ENCODE results near the gene CYP26C1. TPM values are rescaled to one million over a fixed set of nuclear protein-coding genes. Genes with fewer than 3 reads are reported as not detected.

Gene CYP26C1
- total RNA-seq, 1 donor from 2014 or later = 0.25 TPM

DNA sequence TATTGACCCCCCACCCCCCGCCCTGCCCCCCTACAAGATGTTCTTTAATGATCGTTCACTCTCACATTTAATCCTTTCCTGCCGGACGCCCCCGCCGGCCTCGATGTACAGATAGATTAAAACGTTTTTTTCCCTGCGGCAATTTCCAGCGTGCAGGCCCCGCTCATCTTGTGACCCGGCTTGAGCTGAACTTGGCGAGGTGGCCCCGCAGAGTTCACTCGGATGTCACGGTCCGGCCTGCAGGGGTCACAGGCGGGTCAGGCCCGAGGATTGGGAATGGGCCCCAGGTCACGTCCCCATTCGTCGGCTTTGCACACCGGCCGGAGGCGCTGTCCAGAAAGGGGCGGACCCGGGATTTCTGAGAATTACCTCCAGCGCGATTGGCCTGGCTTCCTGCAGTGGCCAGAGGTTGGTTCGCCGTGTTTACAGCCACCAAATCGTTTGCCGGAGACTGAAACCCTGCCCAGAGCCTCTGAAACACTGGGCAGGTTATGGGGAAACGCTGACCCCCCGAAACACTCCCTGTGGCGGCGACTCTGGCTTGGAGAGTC is 11.2 kb downstream of the CYP26C1 start:
- H3K9me3 Mint-ChIP-seq (ENCODE audit: low read depth) = no peaks in the 10 kb centered on the region
- DNase-seq (ENCODE audit: low spot score) = no peak
- H3K27ac Mint-ChIP-seq (ENCODE audit: unreplicated experiment) = no peak overlapping the region
- H3K4me1 Mint-ChIP-seq (ENCODE audit: low read depth) = peaks cover 50% of the 10 kb centered on the region
- no peaks in the 10 kb centered on the region for H3K36me3 Mint-ChIP-seq (ENCODE audit: low read depth)
- TF ChIP-seq, protein P1, sequence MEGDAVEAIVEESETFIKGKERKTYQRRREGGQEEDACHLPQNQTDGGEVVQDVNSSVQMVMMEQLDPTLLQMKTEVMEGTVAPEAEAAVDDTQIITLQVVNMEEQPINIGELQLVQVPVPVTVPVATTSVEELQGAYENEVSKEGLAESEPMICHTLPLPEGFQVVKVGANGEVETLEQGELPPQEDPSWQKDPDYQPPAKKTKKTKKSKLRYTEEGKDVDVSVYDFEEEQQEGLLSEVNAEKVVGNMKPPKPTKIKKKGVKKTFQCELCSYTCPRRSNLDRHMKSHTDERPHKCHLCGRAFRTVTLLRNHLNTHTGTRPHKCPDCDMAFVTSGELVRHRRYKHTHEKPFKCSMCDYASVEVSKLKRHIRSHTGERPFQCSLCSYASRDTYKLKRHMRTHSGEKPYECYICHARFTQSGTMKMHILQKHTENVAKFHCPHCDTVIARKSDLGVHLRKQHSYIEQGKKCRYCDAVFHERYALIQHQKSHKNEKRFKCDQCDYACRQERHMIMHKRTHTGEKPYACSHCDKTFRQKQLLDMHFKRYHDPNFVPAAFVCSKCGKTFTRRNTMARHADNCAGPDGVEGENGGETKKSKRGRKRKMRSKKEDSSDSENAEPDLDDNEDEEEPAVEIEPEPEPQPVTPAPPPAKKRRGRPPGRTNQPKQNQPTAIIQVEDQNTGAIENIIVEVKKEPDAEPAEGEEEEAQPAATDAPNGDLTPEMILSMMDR (IDR thresholded peaks at IDR 0.05) = peak; percentile 16
- H3K4me3 Mint-ChIP-seq (ENCODE audit: unreplicated experiment) = peak overlapping the region; percentile 54
- H3K27me3 Mint-ChIP-seq (ENCODE audit: low read depth) = peaks cover 67% of the 10 kb centered on the region

DNA sequence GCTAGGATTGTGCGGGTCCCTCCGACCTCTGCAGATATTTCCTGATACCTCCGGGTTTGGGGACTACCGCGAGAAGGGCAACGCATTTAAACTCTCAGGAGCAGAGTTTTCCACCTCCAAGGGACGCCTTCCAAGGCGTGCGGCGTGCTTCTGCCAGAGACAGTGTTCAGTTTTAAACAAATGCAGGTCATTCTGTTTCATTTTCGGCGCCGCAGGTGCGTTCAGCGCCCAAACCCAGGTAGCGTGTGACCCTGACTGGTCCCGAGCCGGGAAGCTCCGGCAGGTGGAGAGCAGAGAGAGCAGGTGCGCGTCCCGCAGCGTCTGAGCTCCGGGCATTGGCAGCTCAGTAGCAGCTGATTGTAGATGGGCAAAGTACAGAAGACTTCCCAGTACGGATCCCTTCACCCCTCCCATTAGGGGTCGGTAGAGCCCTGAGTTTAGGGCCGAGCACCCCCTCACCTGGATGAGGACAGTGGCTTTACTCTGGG is 11.7 kb downstream of the CYP26C1 start:
- Mint-ChIP-seq H3K27me3 (ENCODE audit: low read depth) (peaks cover 62% of the 10 kb centered on the region), H3K36me3 (ENCODE audit: low read depth) (no peaks in the 10 kb centered on the region), H3K27ac (ENCODE audit: unreplicated experiment) (no peak overlapping the region)

DNA sequence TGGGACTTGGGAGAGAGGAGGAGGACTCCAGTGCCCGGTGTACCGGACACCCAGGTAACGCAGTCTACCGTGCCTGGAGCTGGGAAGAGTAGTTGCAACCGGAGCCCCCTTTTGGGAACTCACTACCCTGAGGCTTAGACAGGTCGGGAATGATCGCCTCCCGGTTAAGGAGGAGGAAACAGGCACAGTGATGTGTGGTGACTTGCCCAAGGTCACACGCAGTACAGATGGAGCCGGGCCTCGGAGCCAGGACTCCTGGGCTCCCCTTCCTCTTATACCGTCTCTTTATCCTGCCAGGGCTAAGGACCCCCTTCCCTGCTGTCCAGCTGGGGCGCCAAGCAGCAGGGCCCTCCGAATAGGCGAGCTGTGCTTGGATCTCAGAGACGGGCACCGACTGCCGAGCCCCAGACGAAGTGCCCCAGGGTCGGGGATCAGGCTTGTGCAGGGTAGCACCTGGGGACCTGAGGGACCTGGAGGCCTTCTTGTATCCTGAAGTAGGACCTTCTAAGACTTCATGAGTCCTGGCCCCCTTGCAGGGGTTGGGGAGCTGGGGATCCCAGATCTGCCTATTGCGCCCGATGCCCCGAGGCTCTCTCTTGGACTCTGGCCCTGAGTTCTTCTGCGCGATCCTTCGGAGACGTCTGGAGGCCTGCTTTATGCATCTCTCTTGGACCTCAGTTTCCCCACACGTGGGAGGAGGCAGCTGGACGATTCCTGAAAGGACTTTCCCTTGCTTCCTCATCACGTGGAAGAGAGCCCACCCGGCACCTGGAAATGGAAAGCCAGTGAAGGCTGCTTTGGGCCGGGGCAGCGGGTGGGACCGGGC is 12.3 kb downstream of the CYP26C1 start:
- TF ChIP-seq, protein P1 (IDR thresholded peaks at IDR 0.05) = no peak
- no peaks in the 10 kb centered on the region for H3K9me3 Mint-ChIP-seq (ENCODE audit: low read depth)
- H3K27ac Mint-ChIP-seq (ENCODE audit: unreplicated experiment) = no peak overlapping the region
- no peak for DNase-seq (ENCODE audit: low spot score)
- H3K27me3 Mint-ChIP-seq (ENCODE audit: low read depth) = peaks cover 55% of the 10 kb centered on the region
- H3K36me3 Mint-ChIP-seq (ENCODE audit: low read depth) = no peaks in the 10 kb centered on the region
- peak overlapping the region; percentile 71 for H3K4me3 Mint-ChIP-seq (ENCODE audit: unreplicated experiment)
- H3K4me1 Mint-ChIP-seq (ENCODE audit: low read depth) = peaks cover 50% of the 10 kb centered on the region

More for the DNA sequence above, 11.7 kb downstream of the CYP26C1 start:
- H3K4me1 Mint-ChIP-seq (ENCODE audit: low read depth) = peaks cover 55% of the 10 kb centered on the region
- TF ChIP-seq, protein P1 (IDR thresholded peaks at IDR 0.05) = no peak
- no peak for DNase-seq (ENCODE audit: low spot score)
- H3K9me3 Mint-ChIP-seq (ENCODE audit: low read depth) = no peaks in the 10 kb centered on the region
- peak overlapping the region; percentile 54 for H3K4me3 Mint-ChIP-seq (ENCODE audit: unreplicated experiment)

DNA sequence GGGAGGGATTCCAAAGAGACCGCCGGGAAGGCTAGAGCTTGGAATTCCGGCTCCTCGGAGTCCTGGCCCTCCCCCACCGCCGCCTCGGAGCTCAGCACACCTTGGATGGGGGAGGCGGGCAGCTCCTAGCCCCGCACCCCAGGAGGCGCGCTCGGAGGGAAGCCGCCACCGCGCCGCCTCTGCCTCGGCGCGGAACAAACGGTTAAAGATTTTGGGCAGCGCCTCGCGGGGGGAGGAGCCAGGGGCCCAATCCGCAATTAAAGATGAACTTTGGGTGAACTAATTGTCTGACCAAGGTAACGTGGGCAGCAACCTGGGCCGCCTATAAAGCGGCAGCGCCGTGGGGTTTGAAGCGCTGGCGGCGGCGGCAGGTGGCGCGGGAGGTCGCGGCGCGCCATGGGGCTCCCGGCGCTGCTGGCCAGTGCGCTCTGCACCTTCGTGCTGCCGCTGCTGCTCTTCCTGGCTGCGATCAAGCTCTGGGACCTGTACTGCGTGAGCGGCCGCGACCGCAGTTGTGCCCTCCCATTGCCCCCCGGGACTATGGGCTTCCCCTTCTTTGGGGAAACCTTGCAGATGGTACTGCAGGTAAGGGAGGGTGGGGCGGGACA is 13.0 kb downstream of the CYP26C1 start, which contains the start of gene CYP26A1:
TSS of gene CYP26A1 (plus strand) at position 355 of the 608 bp plus-strand sequence. CDS start at position 397, 42 bp downstream.
- Mint-ChIP-seq H3K9me3 (ENCODE audit: low read depth) (no peaks in the 10 kb centered on the region), H3K4me1 (ENCODE audit: low read depth) (peaks cover 46% of the 10 kb centered on the region), H3K4me3 (ENCODE audit: unreplicated experiment) (peak within 1 kb of the TSS; percentile 71), H3K36me3 (ENCODE audit: low read depth) (no peaks in the 10 kb centered on the region), H3K27me3 (ENCODE audit: low read depth) (peaks cover 49% of the 10 kb centered on the region), H3K27ac (ENCODE audit: unreplicated experiment) (no peak within 1 kb of the TSS)
- TF ChIP-seq, protein P1 (IDR thresholded peaks at IDR 0.05) = no peak
- DNase-seq (ENCODE audit: low spot score) = no peak

DNA sequence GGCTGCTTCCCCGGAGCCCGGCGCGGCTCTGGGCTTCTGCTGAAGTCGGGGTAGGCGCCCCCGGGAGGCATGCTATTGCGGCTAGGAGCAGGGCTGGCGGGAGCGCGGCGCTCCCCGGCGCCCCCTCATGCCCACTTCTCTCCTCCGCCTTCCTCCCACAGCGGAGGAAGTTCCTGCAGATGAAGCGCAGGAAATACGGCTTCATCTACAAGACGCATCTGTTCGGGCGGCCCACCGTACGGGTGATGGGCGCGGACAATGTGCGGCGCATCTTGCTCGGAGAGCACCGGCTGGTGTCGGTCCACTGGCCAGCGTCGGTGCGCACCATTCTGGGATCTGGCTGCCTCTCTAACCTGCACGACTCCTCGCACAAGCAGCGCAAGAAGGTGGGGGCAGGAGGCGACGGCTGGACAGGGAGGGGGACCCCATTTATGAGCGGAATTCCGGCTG is 13.6 kb downstream of the CYP26C1 start:
- Mint-ChIP-seq H3K4me1 (ENCODE audit: low read depth) (peaks cover 44% of the 10 kb centered on the region), H3K27ac (ENCODE audit: unreplicated experiment) (no peak overlapping the region), H3K27me3 (ENCODE audit: low read depth) (peaks cover 44% of the 10 kb centered on the region), H3K36me3 (ENCODE audit: low read depth) (no peaks in the 10 kb centered on the region), H3K4me3 (ENCODE audit: unreplicated experiment) (peak overlapping the region; percentile 71), H3K9me3 (ENCODE audit: low read depth) (no peaks in the 10 kb centered on the region)
- TF ChIP-seq, protein P1 (IDR thresholded peaks at IDR 0.05) = peak; percentile 65
- no peak for DNase-seq (ENCODE audit: low spot score)

Data from chondrocyte (in vitro differentiated cells).